ENCODE measurements around the gene MTG1.
"Not testable (repeated sequence)": the region's sequence is repeated elsewhere in the genome, so short reads cannot be mapped to it uniquely, and the experiment has no call there.

Gene MTG1

GRCh38 chr10:133359554-133359971, 34.4 kb upstream of the MTG1 start:
- DNase-seq (ENCODE audit: low spot score): peak; percentile 91

GRCh38 chr10:133359972-133360610, 33.9 kb upstream of the MTG1 start:
- DNase-seq (ENCODE audit: low spot score): no peak

GRCh38 chr10:133361227-133361626, 32.7 kb upstream of the MTG1 start:
- DNase-seq (ENCODE audit: low spot score): no peak

- DNase-seq (ENCODE audit: low spot score): no peak
These were observed 32.0 kb upstream of the MTG1 start for GRCh38 chr10:133361773-133362441.

GRCh38 chr10:133362846-133363245, 31.1 kb upstream of the MTG1 start:
- no peak for DNase-seq (ENCODE audit: low spot score)

- no peak for DNase-seq (ENCODE audit: low spot score)
These were observed 29.1 kb upstream of the MTG1 start for GRCh38 chr10:133364645-133365431.

- no peak for DNase-seq (ENCODE audit: low spot score)
These were observed 28.4 kb upstream of the MTG1 start for GRCh38 chr10:133365461-133366129.

GRCh38 chr10:133366130-133366478, 27.9 kb upstream of the MTG1 start:
- DNase-seq (ENCODE audit: low spot score): no peak

- DNase-seq (ENCODE audit: low spot score): no peak
These were observed 27.2 kb upstream of the MTG1 start for GRCh38 chr10:133366751-133367150.

- DNase-seq (ENCODE audit: low spot score): not testable (repeated sequence)
These were observed 26.5 kb upstream of the MTG1 start for GRCh38 chr10:133367461-133367860.

- no peak for DNase-seq (ENCODE audit: low spot score)
These were observed 25.8 kb upstream of the MTG1 start for GRCh38 chr10:133368153-133368552.

GRCh38 chr10:133370030-133370786, 23.7 kb upstream of the MTG1 start:
- DNase-seq (ENCODE audit: low spot score): no peak

GRCh38 chr10:133372507-133372906, 21.4 kb upstream of the MTG1 start:
- DNase-seq (ENCODE audit: low spot score): no peak

GRCh38 chr10:133373174-133374090, 20.5 kb upstream of the MTG1 start, which contains the start of gene ECHS1:
Gene ECHS1, minus strand, starts transcription at chr10:133373354. Its CDS starts 21 bp downstream, at chr10:133373333.
- peak; percentile 98 for DNase-seq (ENCODE audit: low spot score)

GRCh38 chr10:133375357-133376115, 18.4 kb upstream of the MTG1 start:
- DNase-seq (ENCODE audit: low spot score): no peak

- not testable (repeated sequence) for DNase-seq (ENCODE audit: low spot score)
These were observed 17.8 kb upstream of the MTG1 start for GRCh38 chr10:133376183-133376582.

- no peak for DNase-seq (ENCODE audit: low spot score)
These were observed 16.7 kb upstream of the MTG1 start for GRCh38 chr10:133377025-133377817.

- peak; percentile 74 for DNase-seq (ENCODE audit: low spot score)
These were observed 16.1 kb upstream of the MTG1 start for GRCh38 chr10:133377818-133378250.
